Effector memory CD8-positive, alpha-beta T cell (primary cell): ENCODE results near the gene BPHL.
"Not testable (repeated sequence)": the region's sequence is repeated elsewhere in the genome, so short reads cannot be mapped to it uniquely, and the experiment has no call there.

Experiments used
- ATAC-seq: fragments of 150-1000 bp; cut with Tn5 transposase; replicated peaks from 2 replicates; pipeline ENCODE4 v1.10.0; 2021; ENCODE audit warnings: mild to moderate bottlenecking, moderate library complexity
- DNase-seq, 3 experiments: peaks; one replicate each; pipeline ENCODE4 v3.0.0; 2021
- H3K27ac Mint-ChIP-seq, 2 donors: one replicate each; pipeline ENCODE4 v1.8.0; 2022; ENCODE audit warnings: mild to moderate bottlenecking in 2 of 2, mixed read lengths in 2 of 2, moderate library complexity in 2 of 2
- H3K27me3 Mint-ChIP-seq, 2 donors: one replicate each; pipeline ENCODE4 v1.8.0; 2022; ENCODE audit warnings: mixed read lengths in 2 of 2
- H3K36me3 Mint-ChIP-seq: one replicate; pipeline ENCODE4 v1.8.0; 2022; ENCODE audit warnings: mild to moderate bottlenecking, moderate library complexity, mixed read lengths; ENCODE audit not compliant: insufficient read depth
- H3K4me1 Mint-ChIP-seq, 2 donors: one replicate each; pipeline ENCODE4 v1.8.0; 2022; ENCODE audit warnings: low read depth in 2 of 2, mixed read lengths in 2 of 2
- H3K4me3 Mint-ChIP-seq, 2 donors: one replicate each; pipeline ENCODE4 v1.8.0; 2022; ENCODE audit warnings: mild to moderate bottlenecking in 2 of 2, mixed read lengths in 2 of 2, moderate library complexity in 2 of 2
- H3K9me3 Mint-ChIP-seq, 2 donors: one replicate each; pipeline ENCODE4 v1.8.0; 2022; ENCODE audit warnings: mixed read lengths in 2 of 2

Gene BPHL

GRCh38 chr6:3189192-3189591, 70.7 kb downstream of the BPHL start:
- H3K4me3 Mint-ChIP-seq, H3K4me1 Mint-ChIP-seq, H3K36me3 Mint-ChIP-seq, DNase-seq, ATAC-seq, H3K9me3 Mint-ChIP-seq: not testable (repeated sequence)
- peak overlapping the region in 1 of 2 donors; percentile 14 for H3K27ac Mint-ChIP-seq
- peaks cover 32 to 65% of the 10 kb centered on the region in 2 donors for H3K27me3 Mint-ChIP-seq

- no peak for DNase-seq
- H3K27me3 Mint-ChIP-seq, result peaks cover 25 to 56% of the 10 kb centered on the region in 2 donors
- no peaks in the 10 kb centered on the region for H3K9me3 Mint-ChIP-seq
- no peak overlapping the region for H3K4me3 Mint-ChIP-seq
- H3K27ac Mint-ChIP-seq, result no peak overlapping the region
- H3K4me1 Mint-ChIP-seq, result no peaks in the 10 kb centered on the region
- no peak for ATAC-seq
- H3K36me3 Mint-ChIP-seq, result no peaks in the 10 kb centered on the region
Observed at GRCh38 chr6:3190056-3190455, 71.5 kb downstream of the BPHL start.

GRCh38 chr6:3190779-3191178, 72.3 kb downstream of the BPHL start:
- Mint-ChIP-seq H3K4me3 (no peak overlapping the region), H3K4me1 (no peaks in the 10 kb centered on the region), H3K9me3 (no peaks in the 10 kb centered on the region), H3K36me3 (no peaks in the 10 kb centered on the region), H3K27me3 (peaks cover 20 to 49% of the 10 kb centered on the region in 2 donors), H3K27ac (no peak overlapping the region)
- no peak for ATAC-seq
- no peak for DNase-seq

GRCh38 chr6:3193102-3193849, 74.8 kb downstream of the BPHL start:
- Mint-ChIP-seq H3K4me3 (no peak overlapping the region), H3K36me3 (no peaks in the 10 kb centered on the region), H3K9me3 (no peaks in the 10 kb centered on the region), H3K27ac (no peak overlapping the region), H3K27me3 (peaks cover 10 to 27% of the 10 kb centered on the region in 2 donors), H3K4me1 (no peaks in the 10 kb centered on the region)
- DNase-seq, result no peak
- no peak for ATAC-seq

- Mint-ChIP-seq H3K27me3 (peaks cover 10 to 21% of the 10 kb centered on the region in 2 donors), H3K27ac (no peak overlapping the region), H3K4me3 (no peak overlapping the region), H3K9me3 (no peaks in the 10 kb centered on the region), H3K4me1 (no peaks in the 10 kb centered on the region), H3K36me3 (no peaks in the 10 kb centered on the region)
- DNase-seq, result no peak
- no peak for ATAC-seq
Observed at GRCh38 chr6:3194535-3195419, 76.3 kb downstream of the BPHL start.

- Mint-ChIP-seq H3K27ac (no peak overlapping the region), H3K4me3 (no peak overlapping the region), H3K27me3 (peaks cover 10 to 21% of the 10 kb centered on the region in 2 donors), H3K36me3 (no peaks in the 10 kb centered on the region), H3K9me3 (no peaks in the 10 kb centered on the region), H3K4me1 (no peaks in the 10 kb centered on the region)
- no peak for DNase-seq
- ATAC-seq, result no peak
Observed at GRCh38 chr6:3195420-3195694, 76.8 kb downstream of the BPHL start.

- DNase-seq (no peak), ATAC-seq (no peak)
- Mint-ChIP-seq H3K4me3 (no peak overlapping the region), H3K36me3 (no peaks in the 10 kb centered on the region), H3K27ac (no peak overlapping the region), H3K4me1 (no peaks in the 10 kb centered on the region), H3K27me3 (peaks cover 14 to 20% of the 10 kb centered on the region in 2 donors), H3K9me3 (no peaks in the 10 kb centered on the region)
Observed at GRCh38 chr6:3195695-3196497, 77.4 kb downstream of the BPHL start.

- H3K9me3 Mint-ChIP-seq, result no peaks in the 10 kb centered on the region
- DNase-seq, result no peak
- H3K27me3 Mint-ChIP-seq, result peaks cover 17 to 20% of the 10 kb centered on the region in 2 donors
- ATAC-seq, result no peak
- no peak overlapping the region for H3K4me3 Mint-ChIP-seq
- H3K4me1 Mint-ChIP-seq, result no peaks in the 10 kb centered on the region
- no peak overlapping the region for H3K27ac Mint-ChIP-seq
- no peaks in the 10 kb centered on the region for H3K36me3 Mint-ChIP-seq
Observed at GRCh38 chr6:3196770-3197169, 78.3 kb downstream of the BPHL start.

GRCh38 chr6:3197734-3198133, 79.2 kb downstream of the BPHL start:
- H3K4me1 Mint-ChIP-seq, DNase-seq, ATAC-seq, H3K4me3 Mint-ChIP-seq, H3K27ac Mint-ChIP-seq, H3K36me3 Mint-ChIP-seq, H3K9me3 Mint-ChIP-seq: not testable (repeated sequence)
- peaks cover 16 to 26% of the 10 kb centered on the region in 2 donors for H3K27me3 Mint-ChIP-seq

GRCh38 chr6:3199382-3199781, 80.9 kb downstream of the BPHL start:
- no peak overlapping the region for H3K4me3 Mint-ChIP-seq
- H3K27me3 Mint-ChIP-seq, result peaks cover 25 to 40% of the 10 kb centered on the region in 2 donors
- H3K4me1 Mint-ChIP-seq, result no peaks in the 10 kb centered on the region
- peaks cover 2% of the 10 kb centered on the region for H3K36me3 Mint-ChIP-seq
- ATAC-seq (no peak), DNase-seq (no peak)
- H3K9me3 Mint-ChIP-seq, result no peaks in the 10 kb centered on the region
- no peak overlapping the region for H3K27ac Mint-ChIP-seq

- Mint-ChIP-seq H3K36me3 (peaks cover 2% of the 10 kb centered on the region), H3K27me3 (peaks cover 25 to 47% of the 10 kb centered on the region in 2 donors), H3K9me3 (no peaks in the 10 kb centered on the region), H3K27ac (no peak overlapping the region), H3K4me3 (no peak overlapping the region), H3K4me1 (no peaks in the 10 kb centered on the region)
- ATAC-seq (no peak), DNase-seq (no peak)
Observed at GRCh38 chr6:3200682-3201081, 82.2 kb downstream of the BPHL start.

GRCh38 chr6:3201388-3201787, 82.9 kb downstream of the BPHL start:
- no peak overlapping the region for H3K27ac Mint-ChIP-seq
- peaks cover 2% of the 10 kb centered on the region for H3K36me3 Mint-ChIP-seq

More at GRCh38 chr6:3201388-3201787, 82.9 kb downstream of the BPHL start:
- DNase-seq (no peak), ATAC-seq (no peak)
- Mint-ChIP-seq H3K4me1 (no peaks in the 10 kb centered on the region), H3K4me3 (no peak overlapping the region), H3K9me3 (no peaks in the 10 kb centered on the region), H3K27me3 (peaks cover 31 to 54% of the 10 kb centered on the region in 2 donors)
